GM21737 (cell line): Measurements from ENCODE around the gene CDCA3.

Source experiments
- ATAC-seq: cut with Tn5 transposase; IDR thresholded peaks from one replicate; pipeline ENCODE4 v1.9.1; 2021; ENCODE audit warnings: mild to moderate bottlenecking, moderate library complexity; ENCODE audit not compliant: unreplicated experiment

The CDCA3 gene

DNA sequence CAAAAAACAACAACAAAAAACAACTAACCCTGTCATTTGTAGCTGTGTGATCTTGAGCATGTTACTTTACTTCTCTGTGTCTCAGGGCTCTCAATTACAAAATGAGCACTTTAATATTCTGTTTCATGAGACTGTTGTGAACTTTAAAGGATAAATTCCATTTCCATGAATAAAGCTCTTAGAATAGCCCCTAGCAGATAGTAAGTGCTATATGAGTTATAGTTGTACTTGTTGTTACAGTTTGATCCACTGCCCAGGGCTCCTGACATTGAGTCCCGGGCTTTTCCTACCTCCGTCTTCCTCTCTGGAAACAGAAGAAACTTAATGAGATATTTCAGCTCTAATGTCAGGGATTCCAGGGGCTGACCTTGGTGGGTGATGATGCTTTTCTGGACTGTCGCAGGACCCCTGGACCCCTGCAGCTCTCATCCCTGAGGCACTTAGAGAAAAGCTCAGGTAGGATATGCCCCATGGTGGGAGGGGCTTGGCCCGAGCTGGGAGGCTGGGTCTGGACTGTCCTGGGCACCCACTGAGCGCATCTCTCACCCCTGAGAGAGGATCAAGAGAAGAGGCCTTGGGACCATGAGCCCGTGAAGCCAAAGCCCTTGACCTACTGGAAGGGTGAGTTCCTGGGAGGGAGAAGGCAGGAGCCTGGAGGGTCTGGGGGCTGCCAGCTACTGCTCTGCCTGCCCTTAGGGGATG is 17.7 kb downstream of the CDCA3 start:
- ATAC-seq = no peak

- no peak for ATAC-seq
These were observed 19.0 kb downstream of the CDCA3 start for GRCh38 chr12:6832125-6832524.

DNA sequence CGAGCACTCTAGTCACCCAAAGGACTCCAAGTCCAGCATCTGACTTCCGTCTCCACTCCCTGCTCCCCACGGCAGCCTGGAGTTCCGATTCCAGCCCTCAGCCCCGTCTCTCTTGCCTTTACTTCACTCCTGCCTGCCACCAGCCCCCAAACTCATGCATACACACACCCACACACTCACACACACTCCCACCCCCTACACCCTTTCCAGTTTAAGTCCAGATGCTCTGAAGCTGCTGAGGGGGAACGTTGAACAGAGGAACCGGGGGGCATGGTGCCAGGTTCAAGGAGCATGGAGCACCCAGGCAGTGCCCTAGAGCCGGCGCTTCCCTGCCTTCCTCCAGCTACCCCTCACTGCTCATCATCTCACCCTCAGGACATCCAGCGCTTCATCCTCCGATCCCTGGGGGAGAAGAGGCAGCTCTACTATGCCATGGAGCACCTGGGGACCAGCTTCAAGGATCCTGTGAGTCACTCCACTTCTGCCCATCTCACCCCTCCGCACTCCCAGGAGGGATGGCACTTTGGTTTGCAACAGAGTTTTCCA is 19.6 kb downstream of the CDCA3 start:
- no peak for ATAC-seq

- no peak for ATAC-seq
These were observed 20.1 kb downstream of the CDCA3 start for GRCh38 chr12:6830999-6831398.

- no peak for ATAC-seq
These were observed 20.7 kb downstream of the CDCA3 start for GRCh38 chr12:6830286-6830890.

DNA sequence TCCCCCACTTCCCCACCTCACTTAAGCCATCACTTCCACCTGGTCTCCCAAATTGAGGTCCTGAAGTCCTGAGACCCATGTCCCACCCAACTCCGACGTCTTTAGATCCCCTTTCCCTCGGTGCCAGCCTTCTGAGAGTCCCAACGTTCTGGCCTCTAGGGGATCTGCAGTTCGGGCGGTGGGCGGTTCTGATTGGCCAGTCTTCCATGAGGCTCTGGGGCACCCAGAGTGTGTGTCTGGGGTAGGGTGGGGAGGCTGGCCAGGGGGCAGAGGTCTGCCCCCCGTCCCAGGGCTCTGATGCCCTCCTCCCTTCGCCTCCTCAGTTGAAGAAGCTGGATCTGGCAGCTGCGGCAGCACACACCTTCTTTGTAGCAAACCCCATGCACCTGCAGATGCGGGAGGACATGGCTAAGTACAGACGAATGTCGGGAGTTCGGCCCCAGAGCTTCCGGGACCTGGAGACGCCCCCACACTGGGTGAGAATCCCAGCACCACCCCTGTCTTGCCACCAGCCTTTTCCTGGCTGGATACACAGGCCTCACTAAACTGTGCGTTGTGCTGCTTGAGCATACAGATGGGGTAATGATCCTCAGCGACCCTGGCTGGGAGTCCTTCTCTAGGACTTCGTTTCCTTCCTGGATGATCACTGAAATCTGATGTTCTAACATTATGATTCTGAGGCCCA is 21.4 kb downstream of the CDCA3 start:
- ATAC-seq = no peak

DNA sequence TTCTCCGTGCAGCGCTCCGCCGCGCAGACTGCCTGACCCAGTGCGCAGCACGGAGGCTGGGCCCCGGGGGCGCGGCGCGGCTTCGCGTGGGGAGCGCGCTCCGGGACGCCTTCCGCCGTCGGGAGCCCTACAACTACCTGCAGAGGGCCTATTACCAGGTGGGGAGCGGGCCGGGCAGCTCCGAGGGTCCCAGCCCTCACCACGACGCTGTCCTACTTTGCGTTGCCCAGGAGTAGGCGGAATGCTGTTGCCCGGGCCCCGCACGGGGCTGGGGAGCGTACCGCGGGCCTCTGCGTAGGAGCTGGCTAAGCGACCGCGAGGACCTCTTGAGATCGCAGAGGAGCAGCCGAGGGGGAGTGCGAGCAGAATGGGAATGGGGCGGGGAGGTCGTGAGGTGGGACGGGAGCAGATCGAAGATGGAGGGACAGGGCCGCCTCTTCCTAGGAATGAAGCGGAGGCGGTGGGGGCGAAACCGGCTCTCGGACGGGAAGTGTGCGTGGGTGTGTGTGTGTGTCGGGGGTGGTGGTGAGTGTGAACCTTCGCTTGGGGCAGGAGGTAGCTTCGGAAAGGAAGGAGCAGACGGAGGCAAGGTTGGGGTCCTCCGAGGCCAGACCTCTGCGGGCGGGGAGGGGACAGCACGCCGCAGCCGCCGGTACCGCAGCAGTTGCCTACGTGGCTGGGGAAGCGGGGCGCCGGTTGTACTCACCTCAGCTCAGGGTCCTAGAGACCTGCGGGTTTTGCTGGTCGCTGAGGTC is 22.1 kb downstream of the CDCA3 start:
- no peak for ATAC-seq

DNA sequence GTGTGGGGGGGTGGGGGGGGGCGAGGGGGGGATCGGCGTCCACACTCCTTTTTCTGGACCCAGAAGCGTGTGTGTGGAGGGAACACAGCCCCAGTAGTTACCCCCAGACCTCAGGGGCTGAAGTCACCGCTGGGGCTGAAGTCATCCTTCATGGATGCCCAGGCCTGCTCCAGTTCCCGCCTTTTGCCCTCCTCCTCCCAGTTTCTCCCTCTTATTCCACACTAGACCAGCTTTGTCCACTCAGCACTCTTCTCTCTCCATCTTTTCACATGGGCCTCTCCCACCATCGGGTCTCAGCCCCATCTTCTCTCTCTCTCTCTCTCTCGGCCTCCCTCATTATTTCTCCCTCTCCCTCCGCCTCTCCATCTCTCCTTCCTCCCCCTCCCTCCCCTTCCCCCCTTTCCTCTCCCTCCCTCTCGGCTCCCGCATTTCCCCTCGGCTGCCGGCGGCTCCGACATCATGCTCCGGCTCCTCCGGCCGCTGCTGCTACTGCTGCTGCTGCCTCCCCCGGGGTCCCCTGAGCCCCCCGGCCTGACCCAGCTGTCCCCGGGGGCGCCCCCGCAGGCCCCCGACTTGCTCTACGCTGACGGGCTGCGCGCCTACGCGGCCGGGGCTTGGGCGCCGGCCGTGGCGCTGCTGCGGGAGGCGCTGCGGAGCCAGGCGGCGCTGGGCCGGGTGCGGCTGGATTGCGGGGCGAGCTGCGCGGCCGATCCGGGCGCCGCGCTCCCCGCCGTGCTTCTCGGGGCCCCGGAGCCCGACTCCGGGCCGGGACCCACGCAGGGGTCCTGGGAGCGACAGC is 22.9 kb downstream of the CDCA3 start, which contains the start of gene P3H3:
Gene P3H3, plus strand, starts transcription at position 426 of the 799 bp plus-strand sequence. Its CDS starts 34 bp downstream, at position 460.
- no peak for ATAC-seq

DNA sequence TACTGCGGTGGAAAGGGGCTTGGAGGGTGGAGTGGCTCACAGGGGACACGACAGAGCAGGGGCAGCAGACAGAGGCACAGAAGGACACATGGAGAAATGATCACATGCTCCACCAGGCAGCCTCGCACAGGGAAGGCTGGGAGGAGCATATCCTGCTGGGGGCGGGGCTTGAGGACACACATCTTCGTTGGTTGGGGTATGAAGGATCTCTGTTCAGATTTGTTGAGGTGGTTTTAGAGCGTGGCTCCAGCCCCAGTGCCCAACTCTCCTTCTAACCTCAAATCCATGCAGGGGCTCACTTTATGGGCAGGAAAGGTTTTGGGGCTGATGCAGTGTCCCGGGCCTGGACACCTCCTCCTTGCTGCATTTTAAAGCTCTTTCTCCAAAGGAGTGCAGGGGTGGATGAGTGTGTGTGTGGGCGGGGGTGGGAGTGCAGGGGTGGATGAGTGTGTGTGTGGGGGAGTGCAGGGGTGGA is 23.6 kb downstream of the CDCA3 start:
- ATAC-seq = no peak

DNA sequence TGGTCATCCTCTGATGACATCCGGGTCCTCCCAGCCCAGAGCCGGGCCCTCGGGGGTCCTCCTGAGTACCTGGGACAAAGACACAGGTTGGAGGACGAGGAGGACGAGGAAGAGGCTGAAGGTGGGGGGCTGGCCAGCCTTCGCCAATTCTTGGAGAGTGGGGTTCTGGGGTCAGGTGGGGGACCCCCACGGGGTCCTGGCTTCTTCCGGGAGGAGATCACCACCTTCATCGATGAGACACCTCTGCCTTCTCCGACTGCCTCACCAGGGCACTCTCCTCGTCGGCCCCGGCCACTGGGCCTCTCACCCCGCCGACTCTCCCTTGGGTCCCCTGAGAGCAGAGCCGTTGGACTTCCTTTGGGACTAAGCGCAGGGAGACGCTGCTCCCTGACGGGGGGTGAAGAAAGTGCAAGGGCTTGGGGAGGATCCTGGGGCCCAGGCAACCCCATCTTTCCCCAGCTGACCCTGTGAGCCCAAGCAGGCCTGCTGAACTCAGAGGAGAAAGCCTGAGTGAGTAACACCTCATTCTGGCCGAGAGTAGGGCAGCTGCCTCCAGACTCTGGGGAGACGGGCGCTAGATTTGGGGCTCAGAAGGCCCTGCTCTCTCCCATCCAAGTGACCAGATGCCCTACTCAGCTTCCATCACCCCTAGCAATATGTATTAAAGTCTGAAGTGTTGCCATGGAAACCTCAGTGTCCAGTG is 24.2 kb downstream of the CDCA3 start:
- ATAC-seq = no peak

DNA sequence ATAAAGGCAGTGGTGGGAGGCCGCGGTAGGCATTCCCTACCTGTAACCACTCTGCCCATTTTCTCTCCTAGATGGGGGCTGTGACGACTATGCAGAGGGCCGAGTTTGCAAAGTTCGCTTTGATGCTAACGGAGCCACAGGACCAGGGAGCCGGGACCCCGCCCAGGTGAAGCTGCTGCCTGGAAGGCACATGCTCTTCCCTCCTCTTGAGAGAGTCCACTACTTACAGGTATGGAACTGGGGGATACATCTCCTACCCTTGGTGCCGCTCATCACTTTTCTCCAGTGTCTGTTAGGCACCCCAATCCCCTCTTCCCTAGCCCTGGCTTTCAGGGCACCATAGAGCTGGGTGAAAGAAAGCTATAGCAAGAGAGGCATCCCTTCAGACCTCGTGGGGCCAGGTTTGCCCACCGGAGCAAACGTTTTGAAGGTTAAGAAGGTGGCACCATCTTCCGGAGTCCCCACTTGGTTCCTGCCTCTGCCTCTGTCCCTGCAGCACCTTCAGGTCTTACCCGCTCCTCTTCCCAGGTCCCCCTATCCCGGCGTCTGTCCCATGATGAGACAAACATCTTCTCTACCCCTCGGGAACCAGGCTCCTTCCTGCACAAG is 24.9 kb downstream of the CDCA3 start:
- ATAC-seq = no peak

DNA sequence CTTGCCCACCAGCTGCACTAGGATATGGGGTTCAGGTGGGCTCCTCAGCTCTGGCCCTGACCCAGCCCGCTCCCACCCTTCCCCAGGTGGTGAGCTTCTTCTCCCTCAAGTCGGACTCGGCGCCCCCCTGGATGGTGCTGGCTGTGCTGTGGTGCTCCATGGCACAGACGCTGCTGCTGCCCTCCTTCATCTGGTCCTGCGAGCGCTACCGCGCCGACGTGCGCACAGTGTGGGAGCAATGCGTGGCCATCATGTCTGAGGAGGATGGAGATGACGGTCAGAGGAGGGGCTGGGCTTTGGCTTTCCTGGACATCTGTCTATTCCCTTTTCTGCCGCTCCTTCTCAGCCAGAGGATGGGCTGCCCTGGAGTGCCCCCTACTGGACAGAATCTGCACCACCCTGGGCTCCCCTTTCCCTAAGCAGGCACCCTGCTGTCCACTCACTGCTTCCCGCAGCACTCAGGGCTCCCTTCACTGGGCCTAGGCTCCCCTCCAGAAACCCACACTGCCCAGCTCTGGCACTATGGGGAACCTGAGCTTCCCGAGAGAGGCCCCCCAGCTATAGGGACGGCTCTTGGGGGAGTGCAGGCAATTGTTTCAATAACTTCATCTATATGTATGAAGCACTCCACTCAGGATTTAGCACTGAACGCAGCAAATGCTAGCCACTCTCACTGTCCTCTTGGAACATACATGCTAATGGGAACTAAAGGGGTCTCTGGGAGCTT is 25.5 kb downstream of the CDCA3 start:
- ATAC-seq = no peak

- no peak for ATAC-seq
These were observed 26.1 kb downstream of the CDCA3 start for GRCh38 chr12:6824901-6825381.

DNA sequence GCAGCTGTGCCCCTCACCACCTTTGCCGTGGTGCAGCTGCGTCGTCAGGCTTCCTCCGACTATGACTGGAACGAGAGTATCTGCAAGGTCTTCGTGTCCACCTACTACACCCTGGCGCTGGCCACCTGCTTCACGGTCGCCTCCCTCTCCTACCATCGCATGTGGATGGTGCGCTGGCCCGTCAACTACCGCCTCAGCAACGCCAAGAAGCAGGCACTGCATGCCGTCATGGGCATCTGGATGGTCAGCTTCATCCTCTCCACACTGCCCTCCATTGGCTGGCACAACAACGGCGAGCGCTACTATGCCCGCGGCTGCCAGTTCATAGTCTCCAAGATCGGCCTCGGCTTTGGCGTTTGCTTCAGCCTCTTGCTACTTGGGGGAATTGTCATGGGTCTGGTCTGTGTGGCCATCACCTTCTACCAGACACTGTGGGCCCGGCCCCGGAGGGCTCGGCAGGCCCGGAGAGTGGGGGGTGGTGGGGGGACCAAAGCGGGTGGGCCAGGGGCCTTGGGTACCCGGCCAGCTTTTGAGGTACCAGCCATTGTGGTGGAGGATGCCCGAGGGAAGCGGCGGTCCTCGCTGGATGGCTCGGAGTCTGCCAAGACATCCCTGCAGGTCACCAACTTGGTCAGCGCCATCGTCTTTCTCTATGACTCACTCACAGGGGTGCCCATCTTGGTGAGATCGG is 26.9 kb downstream of the CDCA3 start:
- no peak for ATAC-seq

- no peak for ATAC-seq
These were observed 27.7 kb downstream of the CDCA3 start for GRCh38 chr12:6823182-6824084.

- no peak for ATAC-seq
These were observed 28.5 kb downstream of the CDCA3 start for GRCh38 chr12:6822426-6823135.
